HG03457 (cell line): ENCODE results near the gene SCN3A.

Source experiments
- ATAC-seq: cut with Tn5 transposase; IDR thresholded peaks from one replicate; pipeline ENCODE4 v1.9.1; 2021; ENCODE audit warnings: moderate number of reproducible peaks; ENCODE audit not compliant: unreplicated experiment

SCN3A gene

DNA sequence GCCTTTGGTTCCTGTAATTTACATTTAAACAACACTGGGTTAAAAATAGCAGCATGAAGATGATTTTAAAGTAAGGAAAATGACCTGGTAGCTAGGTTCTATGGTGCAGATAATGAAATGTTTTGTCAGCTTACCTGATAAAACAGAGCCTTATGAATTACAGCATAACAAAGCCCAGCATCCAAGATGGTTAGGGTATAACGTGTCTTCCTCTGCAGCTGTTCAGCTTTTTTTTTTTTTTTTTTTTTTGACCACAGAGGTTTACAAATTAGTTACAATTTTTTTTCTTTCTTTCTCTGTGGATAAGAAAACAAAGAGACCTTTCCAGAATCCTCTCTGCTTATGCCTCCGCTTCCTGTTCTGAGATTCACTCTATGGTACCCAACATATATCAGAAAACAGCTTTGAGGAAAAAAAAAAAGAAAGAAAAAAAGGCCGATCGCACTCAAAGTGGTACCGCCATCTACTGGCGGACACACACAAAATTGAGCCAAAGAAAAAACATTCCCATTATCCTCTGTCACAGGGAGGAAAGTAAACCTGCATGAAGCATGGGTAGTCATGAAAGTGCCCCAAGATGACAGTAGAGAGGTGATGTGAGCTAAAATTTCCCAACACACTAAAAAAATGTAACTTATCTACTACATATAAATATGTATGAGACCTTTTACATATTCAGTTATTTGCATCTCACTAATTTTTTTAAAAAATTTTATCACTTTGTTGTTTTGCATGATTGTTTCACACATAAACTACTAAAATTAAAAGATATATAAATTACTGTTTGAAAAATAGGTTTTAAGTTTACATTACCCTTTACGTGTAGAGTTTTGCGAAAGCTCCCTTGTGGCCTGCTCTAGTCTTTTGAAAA is at the start of gene SCN3A:
Gene SCN3A (minus strand): TSS at position 362 of the 871 bp plus-strand sequence. CDS start 27,656 bp downstream, outside the sequence.
- no peak for ATAC-seq

DNA sequence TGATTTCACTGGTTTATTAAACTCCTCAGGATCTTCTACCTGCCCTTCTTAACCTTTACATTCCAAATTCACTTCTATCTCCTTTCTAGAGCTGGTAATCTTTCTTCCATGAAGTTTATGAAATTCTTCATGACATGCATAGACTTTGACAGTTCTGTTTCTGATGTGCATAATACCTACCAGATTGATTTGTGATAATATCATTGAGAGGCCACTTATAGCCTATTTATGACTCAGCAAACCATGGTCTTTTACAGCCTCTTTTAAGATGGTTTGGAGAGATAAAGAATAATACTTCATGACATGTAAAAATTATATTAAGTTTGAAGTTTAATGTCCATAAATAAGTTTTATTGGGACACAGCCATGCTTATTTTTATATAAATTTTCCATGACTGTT is 49.3 kb upstream of the SCN3A start:
- ATAC-seq = no peak

DNA sequence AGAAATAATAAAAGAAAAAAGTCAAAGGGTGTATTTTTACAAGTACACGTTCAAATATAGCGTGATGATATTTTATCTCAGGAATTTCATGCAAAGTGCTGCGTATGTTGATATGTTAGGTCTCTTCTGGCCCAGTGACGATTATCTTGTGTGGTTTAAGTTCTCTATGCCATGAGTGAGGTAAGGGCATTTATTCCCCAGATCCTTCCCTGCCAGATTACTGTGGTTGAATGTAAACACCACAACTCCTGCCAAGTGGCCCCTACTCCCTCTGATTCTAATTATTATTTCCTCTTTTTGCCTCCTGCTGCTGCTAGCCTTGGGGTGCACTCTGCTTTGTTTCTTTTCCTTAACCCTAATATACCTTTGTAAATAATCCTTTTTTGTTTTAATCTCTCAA is 47.5 kb upstream of the SCN3A start:
- no peak for ATAC-seq

DNA sequence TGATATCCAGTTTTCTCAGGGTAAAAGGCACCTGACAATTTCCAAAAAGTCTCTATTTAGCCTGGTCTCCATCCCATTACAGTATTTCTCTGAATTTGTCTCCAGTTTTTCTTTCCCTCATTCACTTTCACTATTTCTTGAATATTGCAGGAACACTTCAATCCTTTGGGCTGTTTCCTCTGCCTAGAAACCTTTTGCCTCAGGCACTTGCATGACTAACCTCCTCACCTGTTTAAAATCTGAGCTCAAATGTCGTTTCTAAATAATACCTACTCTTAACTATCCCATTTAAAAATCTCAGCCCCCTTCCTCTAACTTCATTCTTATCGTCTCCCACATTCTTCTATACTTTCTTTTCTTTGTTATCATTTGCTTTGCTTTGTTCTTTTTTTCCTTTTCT is 44.4 kb upstream of the SCN3A start:
- ATAC-seq = no peak

DNA sequence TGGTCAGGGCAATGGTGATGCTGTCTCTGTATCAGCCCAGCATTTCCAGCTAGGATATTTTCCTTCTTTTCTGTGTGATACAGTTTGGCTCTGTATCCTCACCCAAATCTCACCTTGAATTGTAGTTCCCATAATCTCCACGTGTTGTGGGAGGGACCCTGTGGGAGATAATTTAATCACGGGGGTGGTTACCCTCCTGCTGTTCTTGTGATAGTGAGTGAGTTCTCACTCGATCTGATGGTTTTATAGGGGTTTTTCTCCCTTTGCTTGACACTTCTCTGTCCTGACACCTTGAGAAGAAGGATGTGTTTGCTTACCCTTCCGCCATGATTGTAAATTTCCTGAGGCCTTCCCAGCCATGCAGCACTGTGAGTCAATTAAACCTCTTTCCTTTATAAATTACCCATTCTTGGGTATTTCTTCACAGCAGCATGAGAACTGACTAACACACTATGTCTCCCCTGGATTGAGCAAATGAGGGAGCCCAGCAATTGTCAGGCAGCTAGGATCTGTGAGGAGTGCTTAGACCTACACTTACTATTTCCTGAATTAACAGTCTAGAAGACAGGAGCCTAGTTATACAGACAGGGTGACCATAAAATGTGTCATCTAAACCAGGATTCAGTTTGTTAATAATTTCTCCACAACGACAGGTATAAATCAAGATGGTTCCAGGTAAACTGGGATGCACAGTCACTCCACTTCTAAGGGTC is 41.4 kb upstream of the SCN3A start:
- ATAC-seq = no peak

DNA sequence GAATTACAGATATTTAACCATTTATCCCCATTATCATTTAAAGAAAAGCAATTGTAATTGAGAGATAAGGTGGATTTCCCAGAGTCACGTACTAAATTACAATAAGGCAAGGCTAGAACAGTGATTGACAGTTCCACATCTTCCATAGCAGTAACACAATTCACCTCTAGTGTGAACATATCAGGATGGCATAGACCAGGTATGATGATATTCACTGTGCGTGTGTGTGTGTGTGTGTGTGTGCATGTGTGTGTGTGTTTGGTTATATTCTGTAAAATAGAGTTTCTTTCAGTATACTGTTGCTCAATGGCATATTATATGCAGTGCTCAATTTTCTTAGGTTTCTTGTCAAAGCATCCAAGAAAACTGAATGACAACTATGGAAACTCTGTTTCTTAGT is 37.1 kb upstream of the SCN3A start:
- ATAC-seq = no peak

DNA sequence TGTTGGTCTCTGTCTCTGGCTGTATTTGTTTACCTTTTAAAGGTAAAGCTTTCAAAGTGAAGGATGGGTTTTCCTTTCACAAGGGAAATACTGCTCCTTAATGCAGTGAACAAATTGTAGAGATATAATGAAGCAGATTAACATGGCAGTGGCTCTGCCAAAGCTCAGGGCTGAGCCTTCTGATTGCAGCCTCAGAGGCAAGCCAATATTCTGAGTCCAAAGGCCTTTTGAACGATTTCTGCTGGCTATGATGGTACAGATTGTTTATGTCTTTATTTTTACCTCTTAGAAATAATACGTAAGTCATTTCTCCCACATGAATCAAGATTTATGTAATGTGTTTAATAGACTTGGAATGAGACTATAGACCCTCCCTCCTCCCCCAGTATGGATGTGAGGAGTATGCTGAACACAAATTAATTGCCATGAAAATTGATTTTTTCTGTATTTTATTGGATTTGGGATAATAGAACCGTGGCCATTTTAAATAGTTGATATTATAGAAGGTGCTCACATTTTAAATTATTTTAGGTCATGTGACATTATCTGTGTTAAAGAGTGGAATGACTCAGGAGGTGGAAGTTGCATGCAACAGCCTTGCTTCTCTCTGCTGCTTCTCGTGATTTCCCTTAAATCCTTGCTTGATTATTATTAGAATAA is 36.1 kb upstream of the SCN3A start:
- no peak for ATAC-seq

DNA sequence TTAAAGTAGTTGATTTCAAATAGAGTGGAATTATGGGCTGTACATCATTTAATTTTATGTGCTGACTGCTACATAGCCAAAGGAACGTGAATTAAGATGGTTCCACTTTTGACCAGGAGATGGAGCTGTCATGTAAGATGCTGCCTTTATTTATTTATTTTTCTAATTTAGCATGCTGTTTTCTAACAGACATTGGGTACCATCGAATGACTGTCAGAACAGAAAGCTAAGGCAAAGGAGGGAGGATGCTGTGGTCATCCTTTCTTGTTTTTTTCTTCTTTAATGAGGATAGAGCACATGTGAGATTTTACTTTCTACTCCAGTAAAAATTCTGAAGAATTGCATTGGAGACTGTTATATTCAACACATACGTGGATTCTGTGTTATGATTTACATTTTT is 35.4 kb upstream of the SCN3A start, which contains the start of gene SCN2A:
Gene SCN2A (plus strand): TSS at position 185 of the 400 bp plus-strand sequence. CDS start 56,410 bp downstream, outside the sequence.
- no peak for ATAC-seq

DNA sequence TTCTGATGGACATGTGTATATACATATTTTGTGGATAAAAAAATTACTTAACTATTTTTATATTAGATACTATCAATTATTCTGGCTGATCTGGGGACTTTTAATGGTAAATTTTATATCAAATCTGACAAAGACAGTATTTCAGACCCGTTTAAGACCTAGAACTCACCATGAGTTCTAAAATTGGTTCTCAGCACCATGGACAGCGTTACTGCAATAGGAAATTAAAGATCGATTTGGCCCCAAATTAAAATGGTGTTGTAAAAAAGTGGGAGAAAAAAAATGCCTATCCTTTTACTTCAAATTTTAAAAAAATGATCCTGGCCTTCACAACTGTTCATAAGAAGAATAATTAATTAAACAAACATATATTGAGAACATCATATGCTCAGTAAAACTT is 34.4 kb upstream of the SCN3A start:
- no peak for ATAC-seq

DNA sequence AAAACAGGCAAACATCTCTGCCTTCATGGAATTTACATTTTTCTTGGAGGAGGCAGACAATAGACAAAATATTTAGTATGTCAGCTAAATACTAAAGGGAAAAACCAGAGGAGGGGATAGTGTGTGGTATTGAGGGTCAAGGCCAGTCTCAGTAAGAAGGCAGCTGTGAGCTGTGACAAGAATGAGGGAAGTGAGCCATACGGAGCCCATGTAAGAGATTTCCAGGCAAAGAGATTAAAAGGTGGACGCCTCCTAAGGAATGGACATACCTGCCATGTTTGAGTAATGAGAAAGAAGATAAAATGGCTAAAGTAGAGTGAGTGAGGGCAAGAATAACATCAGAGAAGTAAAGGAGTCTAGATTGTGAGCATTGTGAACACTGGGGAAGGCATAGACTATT is 33.2 kb upstream of the SCN3A start:
- ATAC-seq = no peak

DNA sequence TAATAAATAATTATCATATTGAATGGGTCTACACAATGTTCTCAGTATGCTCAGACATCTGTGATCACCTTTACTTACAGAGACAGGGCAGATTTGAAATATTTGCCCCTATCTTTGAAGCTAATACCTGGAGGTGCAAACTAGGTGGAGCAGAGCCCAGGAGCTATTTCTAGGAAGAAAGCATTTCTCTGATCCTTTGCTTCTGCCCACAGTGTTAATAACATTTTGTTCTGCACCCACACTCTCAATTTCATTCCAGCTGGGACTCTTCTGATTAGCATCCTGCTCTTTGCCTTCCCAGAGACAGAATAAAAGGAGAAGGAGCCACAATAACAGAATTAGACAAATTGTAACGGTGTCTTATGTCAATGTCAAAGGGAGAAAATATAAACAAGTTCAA is 23.7 kb upstream of the SCN3A start:
- no peak for ATAC-seq

DNA sequence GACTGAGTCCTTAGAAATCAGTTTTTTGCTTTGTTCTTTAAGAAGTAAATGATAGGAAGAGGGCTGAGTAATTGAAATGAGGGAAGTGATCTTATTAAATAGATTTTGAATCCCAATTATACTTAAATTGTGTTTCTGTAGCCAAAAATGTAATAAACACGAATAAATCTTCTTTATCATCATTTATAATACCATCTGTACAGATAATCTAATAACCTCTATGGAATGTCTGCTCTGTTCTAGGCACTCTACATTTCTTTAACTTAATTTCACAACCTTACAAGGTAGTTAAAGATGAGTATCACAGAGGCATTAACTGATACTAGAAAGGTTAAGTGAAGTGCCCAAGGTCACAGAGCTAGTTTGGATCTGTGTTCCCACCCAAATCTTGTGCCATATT is 21.1 kb upstream of the SCN3A start:
- no peak for ATAC-seq

DNA sequence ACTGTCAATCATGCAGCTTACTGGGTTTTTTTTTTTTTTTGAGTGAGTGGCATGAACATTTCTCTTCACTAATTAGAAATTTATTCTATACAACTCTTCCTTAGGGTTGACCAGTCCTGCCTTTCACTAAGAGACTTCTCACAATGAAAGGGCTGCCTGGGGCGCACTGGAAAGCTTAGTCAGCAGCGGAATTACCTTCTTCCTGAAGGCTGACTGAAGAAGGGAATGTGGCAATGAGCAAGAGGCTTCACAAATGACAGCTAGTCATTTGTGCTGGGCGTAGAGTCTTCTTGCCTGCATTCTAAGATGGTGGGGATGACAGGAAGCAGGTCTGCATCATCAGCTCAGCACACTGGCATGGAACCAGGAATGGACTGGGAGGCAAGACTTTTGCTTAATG is 15.6 kb upstream of the SCN3A start:
- no peak for ATAC-seq

DNA sequence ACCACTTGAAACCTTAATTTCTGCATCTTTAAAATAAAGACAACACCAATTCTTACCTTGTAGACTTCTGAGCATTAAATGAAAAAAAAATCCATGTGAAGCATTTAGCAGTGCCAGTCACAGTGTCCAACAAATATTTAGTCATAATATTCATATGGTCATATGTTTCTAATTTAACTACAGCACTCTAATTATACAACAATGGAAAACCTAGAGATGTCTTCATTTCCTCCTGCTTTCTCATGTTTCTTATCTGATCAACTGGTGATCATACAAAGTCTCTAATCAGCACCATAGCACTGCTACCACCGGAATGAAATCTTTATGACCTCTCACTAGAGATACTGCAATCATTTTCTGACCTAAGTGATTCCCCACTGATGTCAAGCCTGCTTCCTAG is 10.2 kb upstream of the SCN3A start:
- ATAC-seq = no peak

DNA sequence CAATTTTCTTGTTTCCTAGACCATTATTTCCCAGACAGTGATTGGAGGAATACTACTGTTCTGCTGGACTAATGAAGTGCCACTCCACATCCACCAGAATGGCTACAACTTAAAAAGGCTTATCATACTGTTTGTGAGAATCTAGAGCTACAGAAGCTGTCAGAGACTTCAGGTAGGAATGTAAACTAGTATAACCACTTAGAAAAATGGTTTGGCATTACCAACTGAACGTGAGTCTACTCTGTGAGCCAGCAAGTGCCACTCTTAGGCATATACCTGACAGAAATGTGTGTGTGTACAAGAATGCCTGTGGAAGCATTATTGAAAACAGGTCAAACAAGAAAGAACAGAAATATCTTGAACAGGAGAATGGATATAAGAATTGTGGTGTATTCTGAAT is 4.2 kb upstream of the SCN3A start:
- no peak for ATAC-seq

DNA sequence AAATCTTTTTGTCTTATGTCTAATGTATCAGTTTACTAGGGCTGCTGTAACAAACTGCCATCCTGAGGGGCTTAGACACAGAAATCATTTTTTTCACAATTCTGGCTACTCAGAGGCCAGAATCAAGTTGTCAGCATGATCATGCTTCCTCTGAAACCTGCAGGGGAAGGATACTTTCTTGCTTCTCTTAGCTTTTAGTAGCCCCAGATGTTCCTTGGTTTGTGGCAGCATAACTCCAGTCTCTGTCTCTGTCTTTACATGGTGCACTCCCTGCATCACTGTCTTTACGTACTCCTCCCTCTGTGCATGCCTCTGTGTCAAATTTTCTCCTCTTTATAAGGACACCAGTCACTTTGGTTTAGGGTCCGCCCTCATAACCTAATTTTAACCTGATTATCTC is 2.0 kb upstream of the SCN3A start:
- no peak for ATAC-seq

DNA sequence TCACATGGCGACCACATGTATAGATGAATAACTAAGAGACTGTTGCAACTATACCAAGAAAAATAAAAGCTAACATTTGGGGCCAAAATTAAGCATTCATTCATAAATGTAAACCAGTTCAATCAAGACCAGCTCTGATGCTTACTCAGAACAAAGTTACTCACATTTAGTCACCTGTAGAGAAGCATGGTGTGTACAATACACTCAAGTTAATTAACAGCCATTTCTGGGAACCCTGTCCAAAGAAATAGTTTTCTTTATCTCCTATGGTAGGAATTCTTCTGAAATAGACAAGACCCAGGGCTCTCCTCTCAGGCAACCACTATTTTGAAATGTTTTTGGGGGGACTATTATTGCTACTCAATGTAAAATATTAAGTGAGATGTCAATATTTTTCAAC is 1.6 kb downstream of the SCN3A start:
- ATAC-seq = no peak

DNA sequence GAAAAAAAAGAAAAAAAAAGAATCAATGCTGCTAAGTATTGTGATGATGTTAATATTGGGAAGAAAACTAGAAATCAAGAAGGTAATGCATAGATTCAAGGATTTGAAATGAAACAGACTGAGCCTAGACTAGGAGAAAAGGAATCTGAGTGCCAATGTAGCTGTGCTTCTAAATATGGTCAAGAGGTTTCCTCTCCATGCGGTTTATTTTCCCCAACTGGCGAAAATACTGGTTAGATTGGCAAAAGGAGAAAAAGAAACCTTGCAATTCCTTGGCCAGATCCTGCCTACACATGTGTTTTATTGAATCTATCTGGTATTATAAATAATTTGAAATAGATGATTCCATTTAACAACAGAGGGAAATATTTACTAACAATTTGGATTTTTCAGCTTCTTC is 5.7 kb downstream of the SCN3A start:
- ATAC-seq = no peak

DNA sequence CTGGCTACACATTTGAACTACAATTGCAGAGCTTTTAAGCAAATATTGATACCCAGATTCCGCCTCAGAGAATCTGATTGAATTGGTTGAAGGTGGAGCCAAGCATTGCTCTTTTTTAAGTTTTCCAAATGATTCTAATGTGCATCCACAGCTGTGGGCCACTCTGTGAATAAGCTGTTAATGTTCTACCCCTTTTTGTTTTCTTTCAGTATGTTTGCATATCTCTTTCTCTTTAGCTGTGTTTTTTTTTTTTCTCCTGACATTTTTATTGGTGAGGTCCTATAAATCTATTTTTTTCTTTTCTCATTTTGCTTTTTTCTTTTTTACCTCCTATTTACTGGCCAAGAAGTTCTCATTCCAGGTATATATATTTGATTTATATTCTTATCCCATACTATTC is 6.5 kb downstream of the SCN3A start:
- no peak for ATAC-seq

DNA sequence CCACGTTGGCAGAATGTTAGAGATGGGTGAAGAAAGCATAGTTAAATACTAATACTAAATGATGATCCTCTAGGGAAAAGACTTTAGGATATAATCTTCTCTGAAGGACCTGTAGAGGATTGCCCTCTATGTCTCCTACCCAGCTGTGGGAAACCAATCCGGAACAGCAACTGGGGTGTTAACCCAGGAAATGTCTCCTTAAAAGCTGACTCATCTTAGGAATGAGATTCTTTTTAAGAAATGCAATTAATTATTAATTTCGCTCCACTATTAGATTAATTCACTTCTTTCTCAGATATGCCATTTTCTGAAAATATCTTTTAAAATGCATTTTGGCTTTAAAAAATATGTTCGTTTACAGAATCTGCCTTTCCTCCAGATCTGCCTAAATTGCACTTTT is 7.4 kb downstream of the SCN3A start:
- no peak for ATAC-seq

DNA sequence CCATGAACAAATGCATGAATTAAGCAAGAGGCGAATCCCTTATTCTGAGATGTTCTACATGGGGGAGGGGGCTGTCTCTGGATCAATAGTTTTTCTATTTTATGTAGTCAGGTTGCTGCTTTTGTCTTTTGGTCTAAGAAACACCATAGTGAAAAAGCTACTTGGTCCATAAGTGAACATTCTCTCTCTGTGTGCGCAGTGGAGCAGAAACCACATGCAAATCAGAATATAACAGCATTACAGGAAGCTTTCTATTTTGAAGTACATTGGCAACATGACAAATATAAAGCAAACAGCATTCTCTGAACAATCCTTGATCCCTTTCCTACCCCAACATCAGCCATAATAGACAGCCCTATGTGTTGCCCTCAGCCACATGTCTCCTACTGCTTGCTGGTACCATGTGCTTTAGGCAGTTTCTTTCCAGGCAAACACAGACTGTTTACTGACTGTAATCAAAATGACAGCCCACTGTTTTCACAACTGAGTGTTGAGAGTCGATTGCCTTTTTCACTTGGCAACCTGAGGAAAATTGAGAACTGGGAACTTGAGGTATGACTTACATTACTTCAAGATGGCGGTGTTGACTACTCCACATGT is 10.6 kb downstream of the SCN3A start:
- ATAC-seq = peak; percentile 93
